WTC11 (cell line): ENCODE data around the gene MCCC1. TPM values are rescaled to one million over a fixed set of nuclear protein-coding genes. Genes with fewer than 3 reads are reported as not detected.

Experiments
- ATAC-seq: fragments of 200-7000 bp; cut with Tn5 transposase; 2 replicates; pipeline ENCODE4 v1.10.0; 2021; ENCODE audit warnings: mild to moderate bottlenecking, moderate library complexity
- CTCF ChIA-PET: fragments of 300-600 bp; sonication (Branson Sonifier 250); formaldehyde crosslinking; loops from one replicate; lab custom pipeline; 2021; ENCODE audit warnings: antibody characterized with exemption; lab: Charles Lee
- POLR2A ChIA-PET: fragments of 350-600 bp; sonication (Branson Sonifier 250); formaldehyde crosslinking; loops from one replicate; lab custom pipeline; 2021; ENCODE audit warnings: antibody characterized with exemption; lab: Charles Lee
- DNase-seq: peaks from one replicate; pipeline ENCODE4 v3.0.0; 2021; ENCODE audit warnings: low spot score
- H3K27ac Mint-ChIP-seq: 2 replicates; pipeline ENCODE4 v1.8.0; 2021; ENCODE audit warnings: mixed read lengths
- H3K27me3 Mint-ChIP-seq: 2 replicates; pipeline ENCODE4 v1.8.0; 2021; ENCODE audit warnings: low read depth, mild to moderate bottlenecking, moderate library complexity, mixed read lengths
- H3K36me3 Mint-ChIP-seq: 2 replicates; pipeline ENCODE4 v1.8.0; 2021; ENCODE audit warnings: mixed read lengths
- H3K4me1 Mint-ChIP-seq: 2 replicates; pipeline ENCODE4 v1.8.0; 2022; ENCODE audit warnings: mixed read lengths
- H3K4me3 Mint-ChIP-seq: 2 replicates; pipeline ENCODE4 v1.8.0; 2021; ENCODE audit warnings: mild to moderate bottlenecking, moderate library complexity, mixed read lengths
- H3K9me3 Mint-ChIP-seq: 2 replicates; pipeline ENCODE4 v1.8.0; 2021; ENCODE audit warnings: mixed read lengths
- E2F1 ChIP-seq: sonication (generic); formaldehyde crosslinking; IDR thresholded peaks from 2 replicates; pipeline ENCODE4 v1.8.0; 2022; ENCODE audit warnings: mild to moderate bottlenecking, missing genetic modification reagents
- E2F4 ChIP-seq: sonication (generic); formaldehyde crosslinking; IDR thresholded peaks from 2 replicates; pipeline ENCODE4 v1.8.1; 2022; ENCODE audit warnings: low read depth, mild to moderate bottlenecking, moderate library complexity, missing genetic modification reagents, borderline replicate concordance
- FOXK1 ChIP-seq: sonication (generic); formaldehyde crosslinking; IDR thresholded peaks from 2 replicates; pipeline ENCODE4 v1.8.0; 2022; ENCODE audit warnings: mild to moderate bottlenecking, moderate library complexity, missing genetic modification reagents
- IRF2 ChIP-seq: sonication (generic); formaldehyde crosslinking; IDR thresholded peaks from 2 replicates; pipeline ENCODE4 v1.8.0; 2022; ENCODE audit warnings: low read depth, missing genetic modification reagents, borderline replicate concordance
- KAT7 ChIP-seq: sonication (generic); formaldehyde crosslinking; IDR thresholded peaks from 2 replicates; pipeline ENCODE4 v1.8.1; 2023; ENCODE audit warnings: missing genetic modification reagents, mild to moderate bottlenecking, borderline replicate concordance
- PRRX2 ChIP-seq: fragments of 250-450 bp; sonication (Bioruptor Pico); IDR thresholded peaks from 2 replicates; pipeline ENCODE4 v1.8.0; 2021; ENCODE audit warnings: mild to moderate bottlenecking
- RELA ChIP-seq: sonication (generic); formaldehyde crosslinking; IDR thresholded peaks from 2 replicates; pipeline ENCODE4 v1.8.1; 2022; ENCODE audit warnings: missing genetic modification reagents, mild to moderate bottlenecking, borderline replicate concordance
- SMAD4 ChIP-seq: sonication (generic); formaldehyde crosslinking; IDR thresholded peaks from 2 replicates; pipeline ENCODE4 v1.8.0; 2022; ENCODE audit warnings: mild to moderate bottlenecking, missing genetic modification reagents
- TEAD1 ChIP-seq: sonication (generic); formaldehyde crosslinking; IDR thresholded peaks from 2 replicates; pipeline ENCODE4 v1.8.0; 2022; ENCODE audit warnings: mild to moderate bottlenecking, missing genetic modification reagents
- ZNF219 ChIP-seq: sonication (generic); formaldehyde crosslinking; IDR thresholded peaks from 2 replicates; pipeline ENCODE4 v1.8.0; 2023; ENCODE audit warnings: missing genetic modification reagents, mild to moderate bottlenecking, borderline replicate concordance
- ZNF317 ChIP-seq: sonication (generic); formaldehyde crosslinking; IDR thresholded peaks from 2 replicates; pipeline ENCODE4 v1.8.1; 2023; ENCODE audit warnings: low read depth, mild to moderate bottlenecking, moderate library complexity, missing genetic modification reagents, borderline replicate concordance
- ZNF671 ChIP-seq: fragments of 250-450 bp; sonication (Bioruptor Pico); IDR thresholded peaks from 2 replicates; pipeline ENCODE4 v1.8.0; 2021; ENCODE audit warnings: mild to moderate bottlenecking
- total RNA-seq: library from RNA; stranded (reverse); gene quantifications from 3 replicates; pipeline ENCODE4 v1.2.3, GENCODE V29; 2021
- TF ChIP-seq, protein P1 (sequence below): sonication (generic); formaldehyde crosslinking; IDR thresholded peaks from 2 replicates; pipeline ENCODE4 v1.8.0; 2023; ENCODE audit warnings: missing genetic modification reagents
- TF ChIP-seq, protein P2 (sequence below): sonication (generic); formaldehyde crosslinking; conservative IDR thresholded peaks from 2 replicates; pipeline ENCODE4 v1.8.1; 2023; ENCODE audit warnings: mild to moderate bottlenecking, low read depth, missing genetic modification reagents, moderate library complexity
- TF ChIP-seq, protein P3 (sequence below): sonication (generic); formaldehyde crosslinking; IDR thresholded peaks from 2 replicates; pipeline ENCODE4 v1.8.1; 2022; ENCODE audit warnings: missing genetic modification reagents, borderline replicate concordance
- TF ChIP-seq, protein P4 (sequence below): sonication (generic); formaldehyde crosslinking; IDR thresholded peaks from 2 replicates; pipeline ENCODE4 v1.8.1; 2023; ENCODE audit warnings: mild to moderate bottlenecking, missing genetic modification reagents
- TF ChIP-seq, protein P5 (sequence below): sonication (generic); formaldehyde crosslinking; IDR thresholded peaks from 2 replicates; pipeline ENCODE4 v1.8.1; 2023; ENCODE audit warnings: mild to moderate bottlenecking, missing genetic modification reagents
- TF ChIP-seq, protein P6 (sequence below): sonication (generic); formaldehyde crosslinking; IDR thresholded peaks from 2 replicates; pipeline ENCODE4 v1.8.0; 2022; ENCODE audit warnings: missing genetic modification reagents

MCCC1 gene
- total RNA-seq, 1 experiment from 2014 or later = 19.5 TPM

GRCh38 chr3:183028416-183028815, 70.9 kb downstream of the MCCC1 start:
- no peak overlapping the region for H3K27ac Mint-ChIP-seq

GRCh38 chr3:183027276-183027675, 72.0 kb downstream of the MCCC1 start:
- Mint-ChIP-seq H3K9me3 (peaks cover 10% of the 10 kb centered on the region), H3K27me3 (no peaks in the 10 kb centered on the region), H3K36me3 (peaks cover 31% of the 10 kb centered on the region), H3K4me3 (no peak overlapping the region), H3K4me1 (no peaks in the 10 kb centered on the region), H3K27ac (no peak overlapping the region)
- no peak for DNase-seq
- CTCF ChIA-PET = no interaction called here
- no peak for ATAC-seq
- POLR2A ChIA-PET = no interaction called here
- TF ChIP-seq, protein P1, sequence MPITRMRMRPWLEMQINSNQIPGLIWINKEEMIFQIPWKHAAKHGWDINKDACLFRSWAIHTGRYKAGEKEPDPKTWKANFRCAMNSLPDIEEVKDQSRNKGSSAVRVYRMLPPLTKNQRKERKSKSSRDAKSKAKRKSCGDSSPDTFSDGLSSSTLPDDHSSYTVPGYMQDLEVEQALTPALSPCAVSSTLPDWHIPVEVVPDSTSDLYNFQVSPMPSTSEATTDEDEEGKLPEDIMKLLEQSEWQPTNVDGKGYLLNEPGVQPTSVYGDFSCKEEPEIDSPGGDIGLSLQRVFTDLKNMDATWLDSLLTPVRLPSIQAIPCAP (CRISPR knock-in tag) = no peak
- TF ChIP-seq TEAD1 (CRISPR knock-in tag) = no peak
- no peak for TF ChIP-seq ZNF671 (CRISPR knock-in tag)
- TF ChIP-seq KAT7 (CRISPR knock-in tag) = no peak
- TF ChIP-seq PRRX2 = no peak
- TF ChIP-seq, protein P2, sequence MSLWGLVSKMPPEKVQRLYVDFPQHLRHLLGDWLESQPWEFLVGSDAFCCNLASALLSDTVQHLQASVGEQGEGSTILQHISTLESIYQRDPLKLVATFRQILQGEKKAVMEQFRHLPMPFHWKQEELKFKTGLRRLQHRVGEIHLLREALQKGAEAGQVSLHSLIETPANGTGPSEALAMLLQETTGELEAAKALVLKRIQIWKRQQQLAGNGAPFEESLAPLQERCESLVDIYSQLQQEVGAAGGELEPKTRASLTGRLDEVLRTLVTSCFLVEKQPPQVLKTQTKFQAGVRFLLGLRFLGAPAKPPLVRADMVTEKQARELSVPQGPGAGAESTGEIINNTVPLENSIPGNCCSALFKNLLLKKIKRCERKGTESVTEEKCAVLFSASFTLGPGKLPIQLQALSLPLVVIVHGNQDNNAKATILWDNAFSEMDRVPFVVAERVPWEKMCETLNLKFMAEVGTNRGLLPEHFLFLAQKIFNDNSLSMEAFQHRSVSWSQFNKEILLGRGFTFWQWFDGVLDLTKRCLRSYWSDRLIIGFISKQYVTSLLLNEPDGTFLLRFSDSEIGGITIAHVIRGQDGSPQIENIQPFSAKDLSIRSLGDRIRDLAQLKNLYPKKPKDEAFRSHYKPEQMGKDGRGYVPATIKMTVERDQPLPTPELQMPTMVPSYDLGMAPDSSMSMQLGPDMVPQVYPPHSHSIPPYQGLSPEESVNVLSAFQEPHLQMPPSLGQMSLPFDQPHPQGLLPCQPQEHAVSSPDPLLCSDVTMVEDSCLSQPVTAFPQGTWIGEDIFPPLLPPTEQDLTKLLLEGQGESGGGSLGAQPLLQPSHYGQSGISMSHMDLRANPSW (CRISPR knock-in tag) = no peak
- TF ChIP-seq, protein P3, sequence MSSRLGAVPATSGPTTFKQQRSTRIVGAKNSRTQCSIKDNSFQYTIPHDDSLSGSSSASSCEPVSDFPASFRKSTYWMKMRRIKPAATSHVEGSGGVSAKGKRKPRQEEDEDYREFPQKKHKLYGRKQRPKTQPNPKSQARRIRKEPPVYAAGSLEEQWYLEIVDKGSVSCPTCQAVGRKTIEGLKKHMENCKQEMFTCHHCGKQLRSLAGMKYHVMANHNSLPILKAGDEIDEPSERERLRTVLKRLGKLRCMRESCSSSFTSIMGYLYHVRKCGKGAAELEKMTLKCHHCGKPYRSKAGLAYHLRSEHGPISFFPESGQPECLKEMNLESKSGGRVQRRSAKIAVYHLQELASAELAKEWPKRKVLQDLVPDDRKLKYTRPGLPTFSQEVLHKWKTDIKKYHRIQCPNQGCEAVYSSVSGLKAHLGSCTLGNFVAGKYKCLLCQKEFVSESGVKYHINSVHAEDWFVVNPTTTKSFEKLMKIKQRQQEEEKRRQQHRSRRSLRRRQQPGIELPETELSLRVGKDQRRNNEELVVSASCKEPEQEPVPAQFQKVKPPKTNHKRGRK (CRISPR knock-in tag) = no peak
- TF ChIP-seq SMAD4 = no peak
- no peak for TF ChIP-seq ZNF219 (CRISPR knock-in tag)
- TF ChIP-seq, protein P4, sequence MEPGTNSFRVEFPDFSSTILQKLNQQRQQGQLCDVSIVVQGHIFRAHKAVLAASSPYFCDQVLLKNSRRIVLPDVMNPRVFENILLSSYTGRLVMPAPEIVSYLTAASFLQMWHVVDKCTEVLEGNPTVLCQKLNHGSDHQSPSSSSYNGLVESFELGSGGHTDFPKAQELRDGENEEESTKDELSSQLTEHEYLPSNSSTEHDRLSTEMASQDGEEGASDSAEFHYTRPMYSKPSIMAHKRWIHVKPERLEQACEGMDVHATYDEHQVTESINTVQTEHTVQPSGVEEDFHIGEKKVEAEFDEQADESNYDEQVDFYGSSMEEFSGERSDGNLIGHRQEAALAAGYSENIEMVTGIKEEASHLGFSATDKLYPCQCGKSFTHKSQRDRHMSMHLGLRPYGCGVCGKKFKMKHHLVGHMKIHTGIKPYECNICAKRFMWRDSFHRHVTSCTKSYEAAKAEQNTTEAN = no peak
- TF ChIP-seq ZNF317 (CRISPR knock-in tag) = no peak
- TF ChIP-seq E2F1 = no peak

More at GRCh38 chr3:183028416-183028815, 70.9 kb downstream of the MCCC1 start:
- Mint-ChIP-seq H3K36me3 (peaks cover 31% of the 10 kb centered on the region), H3K27me3 (no peaks in the 10 kb centered on the region), H3K4me1 (no peaks in the 10 kb centered on the region), H3K4me3 (no peak overlapping the region), H3K9me3 (peaks cover 10% of the 10 kb centered on the region)
- ATAC-seq (no peak), DNase-seq (no peak)
- ChIA-PET POLR2A (no interaction called here), CTCF (no interaction called here)
- TF ChIP-seq RELA (CRISPR knock-in tag) = no peak
- TF ChIP-seq FOXK1 = no peak
- TF ChIP-seq, protein P5, sequence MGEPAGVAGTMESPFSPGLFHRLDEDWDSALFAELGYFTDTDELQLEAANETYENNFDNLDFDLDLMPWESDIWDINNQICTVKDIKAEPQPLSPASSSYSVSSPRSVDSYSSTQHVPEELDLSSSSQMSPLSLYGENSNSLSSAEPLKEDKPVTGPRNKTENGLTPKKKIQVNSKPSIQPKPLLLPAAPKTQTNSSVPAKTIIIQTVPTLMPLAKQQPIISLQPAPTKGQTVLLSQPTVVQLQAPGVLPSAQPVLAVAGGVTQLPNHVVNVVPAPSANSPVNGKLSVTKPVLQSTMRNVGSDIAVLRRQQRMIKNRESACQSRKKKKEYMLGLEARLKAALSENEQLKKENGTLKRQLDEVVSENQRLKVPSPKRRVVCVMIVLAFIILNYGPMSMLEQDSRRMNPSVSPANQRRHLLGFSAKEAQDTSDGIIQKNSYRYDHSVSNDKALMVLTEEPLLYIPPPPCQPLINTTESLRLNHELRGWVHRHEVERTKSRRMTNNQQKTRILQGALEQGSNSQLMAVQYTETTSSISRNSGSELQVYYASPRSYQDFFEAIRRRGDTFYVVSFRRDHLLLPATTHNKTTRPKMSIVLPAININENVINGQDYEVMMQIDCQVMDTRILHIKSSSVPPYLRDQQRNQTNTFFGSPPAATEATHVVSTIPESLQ = no peak
- TF ChIP-seq, protein P6, sequence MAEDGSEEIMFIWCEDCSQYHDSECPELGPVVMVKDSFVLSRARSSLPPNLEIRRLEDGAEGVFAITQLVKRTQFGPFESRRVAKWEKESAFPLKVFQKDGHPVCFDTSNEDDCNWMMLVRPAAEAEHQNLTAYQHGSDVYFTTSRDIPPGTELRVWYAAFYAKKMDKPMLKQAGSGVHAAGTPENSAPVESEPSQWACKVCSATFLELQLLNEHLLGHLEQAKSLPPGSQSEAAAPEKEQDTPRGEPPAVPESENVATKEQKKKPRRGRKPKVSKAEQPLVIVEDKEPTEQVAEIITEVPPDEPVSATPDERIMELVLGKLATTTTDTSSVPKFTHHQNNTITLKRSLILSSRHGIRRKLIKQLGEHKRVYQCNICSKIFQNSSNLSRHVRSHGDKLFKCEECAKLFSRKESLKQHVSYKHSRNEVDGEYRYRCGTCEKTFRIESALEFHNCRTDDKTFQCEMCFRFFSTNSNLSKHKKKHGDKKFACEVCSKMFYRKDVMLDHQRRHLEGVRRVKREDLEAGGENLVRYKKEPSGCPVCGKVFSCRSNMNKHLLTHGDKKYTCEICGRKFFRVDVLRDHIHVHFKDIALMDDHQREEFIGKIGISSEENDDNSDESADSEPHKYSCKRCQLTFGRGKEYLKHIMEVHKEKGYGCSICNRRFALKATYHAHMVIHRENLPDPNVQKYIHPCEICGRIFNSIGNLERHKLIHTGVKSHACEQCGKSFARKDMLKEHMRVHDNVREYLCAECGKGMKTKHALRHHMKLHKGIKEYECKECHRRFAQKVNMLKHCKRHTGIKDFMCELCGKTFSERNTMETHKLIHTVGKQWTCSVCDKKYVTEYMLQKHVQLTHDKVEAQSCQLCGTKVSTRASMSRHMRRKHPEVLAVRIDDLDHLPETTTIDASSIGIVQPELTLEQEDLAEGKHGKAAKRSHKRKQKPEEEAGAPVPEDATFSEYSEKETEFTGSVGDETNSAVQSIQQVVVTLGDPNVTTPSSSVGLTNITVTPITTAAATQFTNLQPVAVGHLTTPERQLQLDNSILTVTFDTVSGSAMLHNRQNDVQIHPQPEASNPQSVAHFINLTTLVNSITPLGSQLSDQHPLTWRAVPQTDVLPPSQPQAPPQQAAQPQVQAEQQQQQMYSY (CRISPR knock-in tag) = no peak
- TF ChIP-seq E2F4 = no peak
- TF ChIP-seq IRF2 (CRISPR knock-in tag) = no peak
